GM21381 (cell line): ENCODE results near the gene TTLL6.
A peak's percentile ranks its signal among the peaks of the same experiment; 100 is the strongest.
"Not testable (repeated sequence)": the region's sequence is repeated elsewhere in the genome, so short reads cannot be mapped to it uniquely, and the experiment has no call there.

Experiments
- ATAC-seq: cut with Tn5 transposase; IDR thresholded peaks from one replicate; pipeline ENCODE4 v1.9.1; 2021; ENCODE audit warnings: mild to moderate bottlenecking, moderate library complexity; ENCODE audit not compliant: unreplicated experiment

TTLL6 gene

DNA sequence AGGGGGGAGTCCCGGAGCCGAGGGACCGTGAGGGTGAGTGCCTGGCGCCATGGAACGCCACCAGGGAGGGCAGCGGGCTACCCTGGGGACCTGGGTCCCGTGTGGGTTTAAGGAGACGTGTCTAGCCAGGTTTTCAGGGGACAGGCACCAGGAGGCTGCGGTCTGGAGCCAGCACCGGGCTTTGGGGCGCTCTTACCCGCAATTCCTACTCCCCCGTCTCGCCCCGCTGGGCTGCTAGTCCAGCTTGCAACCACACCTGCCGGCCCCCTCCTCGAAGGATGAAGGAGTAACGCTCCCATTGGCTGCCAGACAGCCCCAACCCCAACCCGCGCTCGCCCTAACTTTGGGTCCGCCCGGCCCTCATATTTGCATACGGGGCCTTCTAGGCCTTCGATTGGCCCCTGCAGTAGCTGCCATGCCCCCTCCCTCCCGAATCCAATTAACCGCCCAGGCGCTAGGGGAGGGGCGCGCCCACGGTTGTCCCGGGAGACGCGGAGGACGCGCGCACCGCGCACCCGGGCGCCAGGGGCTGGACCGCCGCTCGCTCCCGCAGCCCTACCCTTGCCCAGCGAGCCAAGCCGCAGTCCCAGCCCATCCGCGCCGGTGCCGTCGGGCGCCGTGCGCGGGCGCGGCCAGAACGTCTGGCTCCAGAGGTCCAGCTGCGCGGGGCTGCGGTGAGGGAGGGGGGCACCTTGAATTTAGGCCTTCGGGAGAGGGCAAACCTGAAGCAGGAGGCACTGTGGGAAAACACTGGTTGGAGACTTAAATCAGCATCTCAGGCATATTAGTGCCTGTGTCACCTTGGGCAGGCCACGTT, at the start of gene TTLL6:
Gene TTLL6 (minus strand): TSS at position 456 of the 817 bp plus-strand sequence. CDS start 157 bp downstream, at position 299.
- peak; percentile 78 for ATAC-seq

DNA sequence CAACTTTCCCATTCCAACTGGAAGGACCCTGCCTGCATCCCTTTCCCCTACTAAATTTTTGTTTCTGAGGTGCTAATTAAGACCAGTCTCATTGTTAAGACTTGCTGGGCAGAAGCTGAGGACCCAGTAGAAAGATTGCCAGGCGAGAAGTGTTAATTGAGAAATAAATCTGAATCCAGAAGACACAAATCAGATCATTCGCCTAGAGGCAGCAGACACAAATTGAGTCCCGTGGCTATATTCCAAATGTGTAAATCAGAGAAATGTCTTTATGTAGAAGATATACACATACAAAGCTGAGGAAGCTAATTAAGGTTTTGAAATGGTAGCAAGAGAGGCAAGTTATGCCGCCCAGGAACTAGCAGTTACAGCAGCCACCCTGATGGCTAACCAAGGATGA, 43.4 kb upstream of the TTLL6 start:
- no peak for ATAC-seq

DNA sequence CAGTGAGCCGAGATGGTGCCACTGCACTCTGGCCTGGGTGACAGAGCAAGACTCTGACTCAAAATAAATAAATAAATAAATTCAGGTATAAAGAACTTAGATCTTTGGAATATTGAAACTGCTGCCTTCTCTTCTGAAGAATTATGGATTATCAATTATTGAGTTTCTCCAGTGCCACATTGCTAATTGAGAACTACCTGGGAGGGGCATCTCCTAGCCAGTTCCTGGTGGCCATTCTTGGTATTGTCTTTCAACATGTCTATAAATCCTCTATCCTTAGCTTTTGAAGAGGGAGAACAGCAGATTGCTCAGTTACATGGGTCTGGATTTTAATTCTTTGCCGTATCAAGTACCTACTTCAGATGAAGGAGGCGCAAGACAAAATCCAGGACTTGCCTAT, 43.0 kb upstream of the TTLL6 start:
- no peak for ATAC-seq

DNA sequence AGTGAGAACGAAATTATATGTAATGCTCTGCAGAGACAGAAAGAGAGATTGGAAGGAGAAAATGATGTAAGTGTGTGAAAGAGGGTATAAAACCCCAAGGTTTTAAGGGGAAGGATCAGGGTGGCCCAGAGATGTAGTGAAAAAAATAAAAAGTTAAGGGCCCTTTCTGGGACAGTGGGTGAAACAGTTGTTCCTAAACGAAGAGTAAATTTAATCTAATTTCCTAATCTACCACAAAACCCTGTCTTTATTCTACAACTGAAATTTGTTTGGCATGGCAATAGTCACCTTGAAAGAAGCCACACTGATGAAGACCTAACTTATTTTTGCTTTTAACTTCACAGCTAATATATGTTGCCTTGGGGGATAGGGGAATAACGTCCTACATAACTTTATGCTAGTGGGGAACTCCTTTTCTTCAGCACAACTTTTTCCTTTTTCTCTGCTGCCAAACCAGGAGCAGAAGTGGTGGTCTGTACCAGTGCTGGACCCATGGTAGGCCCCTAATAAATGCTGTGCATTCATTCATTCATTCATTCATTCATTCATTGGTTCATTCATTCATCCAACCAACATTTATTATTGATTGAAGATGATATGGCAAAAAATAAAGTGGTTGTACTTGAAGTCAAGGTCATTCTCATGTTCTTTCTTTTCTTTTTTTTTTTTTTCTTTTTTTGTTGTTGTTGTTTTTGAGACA, 39.2 kb upstream of the TTLL6 start:
- no peak for ATAC-seq

DNA sequence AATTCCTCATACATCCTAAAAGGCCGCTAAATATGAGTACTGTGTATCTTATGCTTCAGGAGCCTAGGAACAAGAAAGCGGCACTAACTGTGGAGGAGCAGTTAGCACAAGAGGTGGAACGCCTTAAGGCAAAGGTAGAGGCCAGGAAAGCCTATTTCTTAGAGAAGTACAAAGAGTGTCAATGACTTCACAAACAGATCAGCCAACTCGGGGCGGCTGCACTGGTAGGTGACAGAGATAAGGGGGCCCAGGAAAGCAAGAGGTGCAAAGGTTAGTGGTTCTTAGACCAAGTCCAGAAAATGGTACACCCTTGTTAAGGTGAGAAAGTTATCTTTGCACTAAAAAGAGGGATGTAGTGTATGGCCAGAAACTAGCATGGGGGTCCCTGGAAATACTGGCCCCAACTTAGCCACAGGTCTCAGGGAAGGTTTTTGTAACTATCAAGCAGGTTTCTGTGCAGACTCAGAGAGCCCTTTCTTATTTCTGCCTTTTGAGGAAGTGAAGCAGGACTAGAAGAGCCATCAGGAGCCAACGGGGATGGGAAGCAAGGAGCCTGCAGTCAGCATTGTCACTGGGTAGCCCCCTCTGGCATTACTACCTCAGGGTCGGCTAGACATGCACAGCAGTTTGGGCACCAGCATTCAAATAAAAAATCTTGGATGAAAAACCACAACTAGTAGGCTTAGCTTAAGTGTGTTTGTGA, 37.9 kb upstream of the TTLL6 start:
- ATAC-seq = no peak

DNA sequence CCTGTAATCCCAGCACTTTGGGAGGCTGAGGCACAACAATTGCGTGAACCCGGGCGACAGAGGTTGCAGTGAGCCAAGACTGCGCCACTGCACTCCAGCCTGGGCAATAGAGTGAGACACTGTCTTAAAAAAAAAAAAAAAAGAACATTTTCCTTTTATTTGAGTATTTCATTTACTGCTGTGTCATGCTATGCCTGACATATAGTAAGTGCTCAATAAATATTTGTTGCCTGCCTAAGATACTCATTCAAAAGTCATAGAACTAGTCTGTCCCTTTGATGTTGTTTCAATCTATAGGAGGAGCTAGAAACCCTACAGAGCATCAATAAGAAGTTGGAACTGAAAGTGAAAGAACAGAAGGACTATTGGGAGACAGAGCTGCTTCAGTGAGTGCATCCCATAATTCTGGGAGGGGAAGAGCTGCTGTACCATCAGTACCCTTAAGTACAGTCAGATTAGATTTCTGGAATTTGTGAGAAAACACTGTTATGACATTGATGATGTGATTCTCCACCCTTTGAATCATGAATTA, 33.8 kb upstream of the TTLL6 start:
- ATAC-seq = no peak

DNA sequence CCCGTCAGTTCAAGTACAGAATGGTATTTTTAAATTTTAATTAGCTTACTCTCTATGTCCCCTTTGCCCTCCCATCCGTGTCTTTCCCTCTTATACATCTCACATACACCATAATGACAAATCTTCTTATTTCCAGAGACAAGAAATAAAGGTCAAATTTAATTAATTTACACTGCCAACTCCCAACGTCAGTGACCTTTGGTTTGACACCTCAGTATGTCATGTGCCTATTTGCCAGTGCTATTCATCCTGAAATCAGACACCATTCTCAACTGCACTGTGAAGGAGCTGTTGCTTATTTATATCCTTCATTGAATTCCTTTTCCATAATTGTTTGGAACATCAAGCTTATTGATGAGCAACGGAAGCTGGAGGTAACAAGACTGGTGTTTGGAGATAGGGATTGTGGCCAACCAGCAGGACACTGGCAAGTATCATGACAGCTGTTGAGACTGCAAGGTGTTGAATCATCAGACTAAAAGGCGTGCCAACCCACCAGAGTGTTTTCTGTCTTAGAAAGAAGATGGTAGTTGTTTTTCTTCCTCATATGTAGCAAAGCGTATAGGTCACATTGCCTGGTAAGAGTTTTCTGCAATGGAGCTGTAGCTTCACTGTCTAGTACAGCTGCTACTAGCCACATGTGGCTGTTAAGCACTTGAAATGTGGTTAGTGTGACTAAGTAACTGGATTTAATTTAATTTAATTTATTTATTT, 26.3 kb upstream of the TTLL6 start:
- ATAC-seq = no peak

DNA sequence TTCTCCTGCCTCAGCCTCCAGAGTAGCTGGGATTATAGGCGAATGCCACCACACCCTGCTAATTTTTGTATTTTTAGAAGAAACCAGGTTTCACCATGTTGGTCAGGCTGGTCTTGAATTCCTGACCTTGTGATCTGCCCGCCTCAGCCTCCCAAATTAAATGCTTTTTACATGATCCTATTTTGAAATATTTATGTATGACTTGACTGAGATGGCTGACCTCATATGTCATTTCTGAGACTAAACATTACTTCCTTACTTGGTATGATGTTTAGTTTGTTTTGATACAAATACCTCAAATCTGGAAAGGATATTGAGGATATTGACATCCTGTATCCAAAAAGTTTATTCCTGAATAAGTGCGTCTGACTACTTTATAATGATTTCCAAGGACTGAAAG, 25.7 kb upstream of the TTLL6 start:
- no peak for ATAC-seq

DNA sequence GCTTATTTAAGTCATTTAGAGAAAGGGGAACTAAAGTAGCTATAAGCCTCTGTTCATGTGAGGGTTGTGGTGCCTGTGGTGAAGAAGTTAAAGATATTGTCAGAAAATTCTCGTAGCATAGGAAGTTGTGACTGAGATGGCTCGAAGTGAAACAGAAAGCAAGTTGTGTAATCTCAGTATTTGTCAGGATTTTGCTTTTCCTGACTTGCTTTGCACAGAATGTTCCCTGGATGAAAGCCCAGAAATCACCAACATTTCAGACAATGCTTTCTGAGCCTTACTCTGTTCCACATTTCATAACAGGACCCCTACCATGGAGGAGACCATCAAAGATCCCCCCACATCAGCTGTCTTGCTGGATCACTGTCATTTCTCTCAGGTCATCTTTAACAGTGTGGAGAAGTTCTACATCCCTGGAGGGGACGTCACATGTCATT, 24.4 kb upstream of the TTLL6 start:
- peak; percentile 60 for ATAC-seq

DNA sequence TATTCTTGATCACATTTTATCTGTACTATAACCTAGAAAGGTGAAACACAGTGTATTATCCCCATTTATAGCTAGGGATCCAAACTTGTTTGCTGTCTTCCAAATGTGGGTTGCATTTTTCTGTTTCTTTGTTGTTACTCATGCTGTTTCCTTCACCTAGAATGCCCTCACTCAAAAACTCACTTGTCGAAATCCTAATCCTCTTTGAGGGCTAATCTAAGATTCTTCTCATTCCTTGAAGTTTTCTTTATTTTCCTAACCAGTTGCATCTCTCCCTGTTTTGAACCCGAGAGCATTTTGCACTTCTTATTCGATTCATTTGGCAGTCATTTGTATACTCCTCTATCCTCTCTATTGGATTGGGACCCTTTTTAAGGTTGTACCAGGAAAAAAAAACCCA, 23.4 kb upstream of the TTLL6 start:
- ATAC-seq = no peak

DNA sequence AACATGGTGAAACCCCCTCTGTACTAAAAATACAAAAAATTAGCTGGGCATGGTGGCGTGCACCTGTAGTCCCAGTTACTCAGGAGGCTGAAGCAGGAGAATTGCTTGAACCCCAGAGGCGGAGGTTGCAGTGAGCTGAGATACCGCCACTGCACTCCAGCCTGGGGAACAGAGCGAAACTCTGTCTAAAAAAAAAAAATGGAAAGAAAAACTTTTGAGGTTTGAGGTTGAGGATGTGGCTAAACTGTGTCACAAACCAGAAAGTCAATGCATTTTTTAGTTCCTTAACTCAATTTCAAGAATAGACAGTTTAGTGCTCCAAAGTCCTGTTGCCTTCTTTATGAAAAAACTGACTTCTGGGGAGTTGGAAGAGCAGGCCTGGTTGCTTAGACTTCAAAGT, 20.4 kb upstream of the TTLL6 start:
- ATAC-seq = not testable (repeated sequence)

DNA sequence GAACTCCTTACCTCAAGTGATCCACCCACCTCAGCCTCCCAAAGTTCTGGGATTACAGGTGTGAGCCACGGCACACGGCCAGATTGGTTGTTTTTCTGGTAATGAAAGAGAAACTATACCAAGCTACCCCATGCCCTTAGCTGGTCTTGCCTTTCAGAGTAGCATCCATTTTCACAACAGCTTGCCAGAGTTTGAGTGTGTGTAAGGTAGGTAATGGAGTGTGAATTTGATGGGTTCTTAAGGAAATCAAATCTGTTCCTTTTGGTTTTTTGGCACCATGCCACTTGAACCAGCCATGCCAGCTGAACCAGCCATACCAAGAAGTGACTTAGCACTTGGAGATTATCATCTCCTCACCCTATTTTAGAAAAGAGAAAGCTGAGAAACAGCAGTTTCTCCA, 18.9 kb upstream of the TTLL6 start:
- no peak for ATAC-seq

DNA sequence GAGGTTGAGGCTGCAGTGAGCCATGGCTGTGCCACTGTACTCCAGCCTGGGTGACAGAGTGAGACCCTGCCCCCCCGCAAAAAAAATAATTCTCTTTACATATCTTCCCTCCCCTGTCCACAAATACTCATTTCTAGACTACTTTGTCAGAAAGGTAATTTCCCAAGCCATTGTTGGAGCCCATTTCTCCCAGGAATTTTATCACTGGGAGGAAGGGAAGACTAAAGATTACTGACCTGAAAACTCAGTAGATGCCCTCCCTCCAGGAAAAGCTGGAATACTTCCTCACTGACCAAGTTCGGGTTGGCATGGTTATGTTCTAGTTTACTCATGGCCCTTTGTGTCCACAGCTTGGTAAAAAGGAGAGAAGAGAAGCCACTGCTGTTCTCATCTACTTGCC, 17.9 kb upstream of the TTLL6 start:
- ATAC-seq = no peak

DNA sequence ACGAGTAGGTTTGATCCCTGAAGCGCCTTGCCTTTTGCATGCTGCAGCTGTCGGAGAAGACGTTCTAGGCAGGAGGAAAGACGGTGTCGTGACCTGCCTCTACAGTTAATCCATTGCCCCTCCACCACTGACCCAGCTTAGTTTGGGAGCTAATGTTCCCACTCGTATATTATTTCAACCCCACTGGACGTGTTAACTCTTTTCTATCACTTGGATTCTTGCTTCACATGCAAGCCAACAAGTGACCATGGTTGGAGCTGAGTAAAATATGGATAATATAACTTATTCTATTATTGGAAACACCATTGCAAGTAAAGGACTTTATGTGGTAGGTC, 14.5 kb upstream of the TTLL6 start:
- ATAC-seq = no peak

DNA sequence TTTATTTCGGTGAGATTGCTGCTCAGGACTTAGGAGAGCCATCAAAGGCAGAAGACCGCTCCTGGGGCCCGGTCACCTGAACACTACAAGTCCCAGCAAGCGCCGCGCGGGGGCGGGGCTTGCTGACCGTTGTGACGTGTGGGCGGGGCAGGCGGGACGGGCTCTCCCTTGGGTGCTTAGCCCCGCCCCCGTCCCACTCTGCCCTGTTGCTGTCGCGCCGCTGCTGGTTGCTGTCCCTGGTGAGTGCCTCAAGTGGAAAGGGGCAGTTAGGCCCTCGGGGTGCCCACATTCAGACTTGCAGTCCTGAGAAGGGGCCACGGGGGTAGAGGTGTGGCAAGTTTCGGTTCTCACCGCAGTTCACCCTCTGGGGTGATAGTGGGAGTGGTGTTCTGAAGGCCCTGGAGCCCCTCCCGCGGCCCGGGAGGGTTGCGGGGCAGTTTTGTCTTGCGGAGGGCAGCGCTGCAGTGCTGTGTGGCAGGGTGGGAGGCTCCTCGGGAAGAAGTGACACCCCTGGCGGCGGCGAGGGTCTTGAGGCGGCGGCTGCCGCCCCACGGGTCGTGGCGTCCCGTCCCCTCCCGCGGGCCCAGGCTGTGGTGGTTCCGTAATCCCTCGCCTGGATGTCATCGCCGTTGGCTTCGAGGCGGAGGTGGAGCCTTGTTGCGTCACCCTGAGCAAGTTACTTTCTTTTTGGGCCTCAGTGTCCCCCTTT, 14.0 kb upstream of the TTLL6 start, which contains the start of gene CALCOCO2:
Gene CALCOCO2 (plus strand): TSS at position 196 of the 709 bp plus-strand sequence. CDS start 10,673 bp downstream, outside the sequence.
- peak; percentile 80 for ATAC-seq

DNA sequence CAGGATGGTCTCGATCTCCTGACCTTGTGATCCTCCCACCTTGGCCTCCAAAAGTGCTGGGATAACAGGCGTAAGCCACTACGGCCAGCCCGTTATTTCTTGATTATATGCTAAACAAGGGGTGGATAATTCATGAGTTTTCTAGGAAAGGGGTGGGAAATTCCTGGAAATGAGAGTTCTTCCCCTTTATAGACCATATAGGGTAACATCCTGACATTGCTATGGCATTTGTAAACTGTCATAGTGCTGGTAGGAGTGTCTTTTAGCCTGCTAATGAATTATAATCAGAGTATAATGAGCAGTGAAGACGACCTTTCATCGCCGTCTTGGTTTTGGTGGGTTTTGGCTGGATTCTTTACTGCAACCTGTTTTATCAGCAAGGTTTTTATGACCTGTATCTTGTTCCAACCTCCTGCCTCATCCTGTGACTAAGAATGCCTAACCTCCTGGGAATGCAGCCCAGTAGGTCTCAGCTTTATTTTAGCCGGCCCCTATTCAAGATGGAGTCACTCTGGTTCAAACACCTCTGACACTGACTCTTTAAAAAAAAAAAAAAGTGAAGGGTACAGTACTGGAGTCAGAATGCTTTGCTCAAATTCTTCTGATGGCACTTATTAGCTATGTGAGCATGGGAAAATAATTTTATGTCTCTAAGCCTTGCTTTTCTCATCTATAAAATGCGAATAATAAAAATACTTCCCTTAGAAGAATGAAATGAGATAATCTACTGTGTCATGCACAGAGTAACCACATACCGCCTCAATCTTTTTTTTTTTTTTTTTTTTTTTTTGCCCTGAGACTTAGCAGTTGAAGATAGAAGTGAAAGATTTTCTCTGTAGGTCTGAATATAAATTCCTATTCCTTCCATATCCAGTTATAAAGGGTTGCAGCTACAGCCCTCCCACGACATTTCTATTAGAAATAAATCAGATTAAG, 8.7 kb upstream of the TTLL6 start:
- no peak for ATAC-seq

DNA sequence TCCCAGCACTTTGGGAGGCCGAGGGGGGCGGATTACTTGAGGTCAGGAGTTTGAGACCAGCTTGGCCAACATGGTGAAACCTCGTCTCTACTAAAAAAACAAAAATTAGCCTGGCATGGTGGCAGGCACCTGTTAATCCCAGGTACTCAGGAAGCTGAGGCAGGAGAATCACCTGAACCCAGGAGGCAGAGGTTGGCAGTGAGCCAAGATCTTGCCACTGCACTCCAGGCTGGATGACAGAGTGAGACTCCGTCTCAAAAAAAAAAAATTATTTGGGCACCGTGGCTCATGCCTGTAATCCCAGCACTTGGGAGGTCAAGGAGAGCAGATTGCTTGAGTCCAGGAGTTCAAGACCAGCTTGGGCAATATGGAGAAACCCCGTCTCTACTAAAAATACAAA, 3.9 kb upstream of the TTLL6 start:
- ATAC-seq = not testable (repeated sequence)

DNA sequence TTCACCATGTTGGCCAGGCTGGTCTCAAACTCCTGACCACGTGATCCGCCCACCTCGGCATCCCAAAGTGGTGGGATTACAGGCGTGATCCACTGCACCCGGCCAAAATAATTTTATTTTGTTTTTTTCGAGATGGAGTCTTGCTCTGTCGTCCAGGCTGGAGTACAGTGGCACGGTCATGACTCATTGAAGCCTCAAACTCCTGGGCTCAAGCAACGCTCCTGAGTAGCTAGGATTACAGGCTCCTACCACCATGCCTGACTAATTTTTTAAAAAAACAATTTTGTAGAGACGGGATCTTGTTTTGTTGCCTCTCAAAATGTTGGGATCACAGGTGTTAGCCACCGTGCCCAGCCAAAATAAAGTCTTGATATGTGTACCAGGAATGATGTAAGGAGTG, 2.4 kb upstream of the TTLL6 start:
- no peak for ATAC-seq

DNA sequence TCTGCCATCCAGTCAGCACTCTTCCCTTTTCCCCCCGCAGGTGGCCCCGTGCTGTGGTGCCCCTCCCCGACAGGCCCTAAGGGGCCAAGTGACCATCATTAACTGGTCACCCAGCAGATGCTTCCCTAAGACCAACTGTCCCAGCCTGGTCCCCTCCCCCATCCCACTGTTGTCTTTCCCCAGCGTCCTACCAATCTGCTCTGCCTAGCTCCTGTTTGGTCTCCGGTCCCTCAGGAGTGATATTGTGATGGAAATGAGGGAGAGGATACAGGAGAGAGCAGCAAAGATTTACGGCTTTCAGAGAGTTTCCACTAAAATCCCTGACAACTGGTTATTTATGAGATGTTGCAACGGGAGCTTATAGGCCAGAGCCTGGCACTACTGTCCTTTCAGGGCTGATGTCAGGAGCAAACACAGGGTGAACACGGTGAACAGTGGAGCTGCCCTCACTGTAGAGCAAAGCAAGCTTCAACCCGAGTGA, 1.4 kb upstream of the TTLL6 start:
- no peak for ATAC-seq
